Endodermal cell (in vitro differentiated cells): ENCODE measurements around the gene PITPNM3. TPM values are rescaled to one million over a fixed set of nuclear protein-coding genes. Genes with fewer than 3 reads are reported as not detected.

Source experiments
- DNase-seq: peaks from one replicate; pipeline ENCODE4 v3.0.0-alpha.2; 2017
- H3K27ac ChIP-seq: 2 replicates; pipeline ENCODE4 v1.5.1; 2013; ENCODE audit warnings: mild to moderate bottlenecking, low read depth, low read length, moderate library complexity
- H3K27me3 ChIP-seq: 2 replicates; pipeline ENCODE4 v1.6.1; 2013; ENCODE audit warnings: mild to moderate bottlenecking, low read length, moderate library complexity; ENCODE audit not compliant: insufficient read depth, control insufficient read depth, poor library complexity, severe bottlenecking
- H3K36me3 ChIP-seq: 2 replicates; pipeline ENCODE4 v1.7.0; 2013; ENCODE audit warnings: mild to moderate bottlenecking, low read length, moderate library complexity; ENCODE audit not compliant: control insufficient read depth, insufficient read depth
- H3K4me1 ChIP-seq: one replicate; pipeline ENCODE4 v1.7.0; 2013; ENCODE audit warnings: low read length; ENCODE audit not compliant: control insufficient read depth, insufficient read depth
- H3K4me3 ChIP-seq: 2 replicates; pipeline ENCODE4 v1.5.1; 2013; ENCODE audit warnings: mild to moderate bottlenecking, low read length, moderate library complexity
- H3K9ac ChIP-seq: 2 replicates; pipeline ENCODE4 v1.6.1; 2013; ENCODE audit warnings: mild to moderate bottlenecking, low read length, moderate library complexity; ENCODE audit not compliant: poor library complexity, severe bottlenecking; ENCODE audit errors: extremely low read depth
- H3K9me3 ChIP-seq: 2 replicates; pipeline ENCODE4 v1.6.1; 2013; ENCODE audit warnings: mild to moderate bottlenecking, low read length, moderate library complexity; ENCODE audit not compliant: control insufficient read depth
- H3K27ac Mint-ChIP-seq: 2 replicates; pipeline ENCODE4 v1.8.0; 2020; ENCODE audit warnings: mixed read lengths
- H3K27me3 Mint-ChIP-seq: 2 replicates; pipeline ENCODE4 v1.8.0; 2021; ENCODE audit warnings: mild to moderate bottlenecking, mixed read lengths; ENCODE audit not compliant: insufficient read depth
- H3K36me3 Mint-ChIP-seq: 2 replicates; pipeline ENCODE4 v1.8.0; 2020; ENCODE audit warnings: low read depth, mixed read lengths
- H3K4me1 Mint-ChIP-seq: 2 replicates; pipeline ENCODE4 v1.8.0; 2020; ENCODE audit warnings: mixed read lengths
- H3K4me3 Mint-ChIP-seq: 2 replicates; pipeline ENCODE4 v1.8.0; 2020; ENCODE audit warnings: mild to moderate bottlenecking, moderate library complexity, mixed read lengths
- H3K9me3 Mint-ChIP-seq: 2 replicates; pipeline ENCODE4 v1.8.0; 2020; ENCODE audit warnings: mild to moderate bottlenecking, mixed read lengths
- CTCF ChIP-seq: fragments of 200-600 bp; sonication (generic); conservative IDR thresholded peaks from 2 replicates; pipeline ENCODE4 v1.5.0; 2021; ENCODE audit warnings: antibody characterized with exemption, mild to moderate bottlenecking
- WGBS, 2 experiments: methylation state at CpG; one replicate each; pipeline versions ENCODE4 v1.1.5 to v1.1.7; 2013; ENCODE audit warnings: missing lambda C conversion rate in 2 of 2, mixed read lengths in 1 of 2; ENCODE audit not compliant: insufficient coverage in 1 of 2, insufficient read length in 1 of 2; 5-methylcytosine and 5-hydroxymethylcytosine counted together
- total RNA-seq, 2 donors: library from RNA; stranded (reverse); fragmentation: NEBNext Ultra II Directional in 1 of 2; extraction: Animal tissue kit (Norgen Biotek cat#: 25700) in 1 of 2; gene quantifications; 2 replicates in 1 of 2; 3 replicates in 1 of 2; pipeline ENCODE4 v1.2.1, GENCODE V29; 2021

PITPNM3 gene
- total RNA-seq, 2 donors from 2014 or later: 1.8 to 2.7 TPM

GRCh38 chr17:6567528-6568183 is 11.3 kb upstream of the PITPNM3 start:
- Histone ChIP-seq H3K27ac (no peak overlapping the region), H3K4me1 (no peaks in the 10 kb centered on the region), H3K4me3 (no peak overlapping the region), H3K9ac (no peak overlapping the region), H3K27me3 (no peaks in the 10 kb centered on the region), H3K9me3 (no peaks in the 10 kb centered on the region), H3K36me3 (no peaks in the 10 kb centered on the region)
- WGBS, 2 experiments: 73 to 75% methylated on average over 11 to 15 of the region's 15 CpGs
- peak; percentile 76 for DNase-seq
- no peak for TF ChIP-seq CTCF
- no peaks in the 10 kb centered on the region for H3K27me3 Mint-ChIP-seq
- H3K36me3 Mint-ChIP-seq: no peaks in the 10 kb centered on the region
- no peaks in the 10 kb centered on the region for H3K9me3 Mint-ChIP-seq
- no peak overlapping the region for H3K27ac Mint-ChIP-seq
- H3K4me1 Mint-ChIP-seq: peaks cover 10% of the 10 kb centered on the region
- no peak overlapping the region for H3K4me3 Mint-ChIP-seq

GRCh38 chr17:6561446-6561845 is 5.1 kb upstream of the PITPNM3 start:
- H3K9me3 Mint-ChIP-seq: no peaks in the 10 kb centered on the region

GRCh38 chr17:6560496-6560895 is 4.1 kb upstream of the PITPNM3 start:
- no peak for TF ChIP-seq CTCF
- Histone ChIP-seq H3K4me1 (no peaks in the 10 kb centered on the region), H3K9me3 (no peaks in the 10 kb centered on the region), H3K4me3 (no peak overlapping the region), H3K9ac (no peak overlapping the region), H3K27me3 (peaks cover 49% of the 10 kb centered on the region), H3K27ac (no peak overlapping the region), H3K36me3 (no peaks in the 10 kb centered on the region)
- Mint-ChIP-seq H3K27ac (no peak overlapping the region), H3K36me3 (no peaks in the 10 kb centered on the region), H3K27me3 (peaks cover 48% of the 10 kb centered on the region), H3K4me3 (no peak overlapping the region), H3K4me1 (peaks cover 1% of the 10 kb centered on the region), H3K9me3 (no peaks in the 10 kb centered on the region)
- peak; percentile 14 for DNase-seq
- 80 to 82% methylated on average over 3 of the region's 3 CpGs for WGBS, 2 experiments

More at GRCh38 chr17:6561446-6561845, 5.1 kb upstream of the PITPNM3 start:
- Histone ChIP-seq H3K27me3 (peaks cover 42% of the 10 kb centered on the region), H3K9ac (no peak overlapping the region), H3K9me3 (no peaks in the 10 kb centered on the region), H3K36me3 (no peaks in the 10 kb centered on the region), H3K4me3 (no peak overlapping the region), H3K4me1 (no peaks in the 10 kb centered on the region), H3K27ac (no peak overlapping the region)
- Mint-ChIP-seq H3K4me3 (no peak overlapping the region), H3K27me3 (peaks cover 47% of the 10 kb centered on the region), H3K36me3 (no peaks in the 10 kb centered on the region), H3K27ac (no peak overlapping the region), H3K4me1 (peaks cover 1% of the 10 kb centered on the region)
- no peak for DNase-seq
- TF ChIP-seq CTCF: no peak
